ENCODE data around the gene KIF19.

DNA sequence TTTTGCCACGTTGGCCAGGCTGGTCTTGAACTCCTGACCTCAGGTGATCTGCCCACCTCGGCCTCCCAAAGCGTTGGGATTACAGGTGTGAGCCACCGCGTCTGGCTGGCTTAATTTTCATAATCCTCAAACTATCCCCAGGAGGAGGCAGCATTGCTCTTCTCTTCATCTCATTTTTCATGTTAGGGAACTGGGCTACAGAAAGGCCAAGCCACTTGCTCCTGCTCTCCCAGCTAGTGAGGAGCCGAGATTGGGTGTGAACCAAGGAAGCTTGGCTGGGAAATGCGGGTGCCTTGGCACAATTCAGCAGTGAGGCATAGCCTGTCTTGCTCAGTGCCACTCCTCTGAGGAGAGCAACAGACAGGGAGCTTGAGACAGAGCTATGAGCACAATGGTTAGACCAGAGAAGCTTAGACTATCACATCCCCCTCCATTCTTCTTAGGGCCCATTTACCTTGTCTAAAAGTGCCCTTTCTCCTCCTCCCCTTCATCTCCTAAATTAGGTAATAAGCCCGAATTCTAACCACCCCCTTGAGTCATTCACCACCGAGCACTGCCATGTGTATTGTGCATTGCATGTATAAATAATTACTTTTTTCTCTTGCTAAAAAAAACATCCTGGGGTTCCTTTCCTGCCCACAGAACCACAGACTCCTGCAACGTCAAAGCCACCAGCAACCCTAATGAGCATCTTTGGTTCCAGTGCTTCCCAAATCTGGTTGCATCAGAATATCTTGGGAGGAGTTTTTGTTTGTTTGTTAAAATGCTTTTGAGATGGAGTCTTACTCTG is 20.0 kb upstream of the KIF19 start:
- TF ChIP-seq, protein P1, sequence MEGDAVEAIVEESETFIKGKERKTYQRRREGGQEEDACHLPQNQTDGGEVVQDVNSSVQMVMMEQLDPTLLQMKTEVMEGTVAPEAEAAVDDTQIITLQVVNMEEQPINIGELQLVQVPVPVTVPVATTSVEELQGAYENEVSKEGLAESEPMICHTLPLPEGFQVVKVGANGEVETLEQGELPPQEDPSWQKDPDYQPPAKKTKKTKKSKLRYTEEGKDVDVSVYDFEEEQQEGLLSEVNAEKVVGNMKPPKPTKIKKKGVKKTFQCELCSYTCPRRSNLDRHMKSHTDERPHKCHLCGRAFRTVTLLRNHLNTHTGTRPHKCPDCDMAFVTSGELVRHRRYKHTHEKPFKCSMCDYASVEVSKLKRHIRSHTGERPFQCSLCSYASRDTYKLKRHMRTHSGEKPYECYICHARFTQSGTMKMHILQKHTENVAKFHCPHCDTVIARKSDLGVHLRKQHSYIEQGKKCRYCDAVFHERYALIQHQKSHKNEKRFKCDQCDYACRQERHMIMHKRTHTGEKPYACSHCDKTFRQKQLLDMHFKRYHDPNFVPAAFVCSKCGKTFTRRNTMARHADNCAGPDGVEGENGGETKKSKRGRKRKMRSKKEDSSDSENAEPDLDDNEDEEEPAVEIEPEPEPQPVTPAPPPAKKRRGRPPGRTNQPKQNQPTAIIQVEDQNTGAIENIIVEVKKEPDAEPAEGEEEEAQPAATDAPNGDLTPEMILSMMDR (IDR thresholded peaks at IDR 0.05; ENCODE audit: low read depth, low read length): no peak
- TF ChIP-seq POLR2A (IDR thresholded peaks at IDR 0.05; ENCODE audit: extremely low read depth, insufficient read length) (no peak), MYC (IDR thresholded peaks at IDR 0.05; ENCODE audit: low read depth, low read length) (no peak)
- TF ChIP-seq, protein P2, sequence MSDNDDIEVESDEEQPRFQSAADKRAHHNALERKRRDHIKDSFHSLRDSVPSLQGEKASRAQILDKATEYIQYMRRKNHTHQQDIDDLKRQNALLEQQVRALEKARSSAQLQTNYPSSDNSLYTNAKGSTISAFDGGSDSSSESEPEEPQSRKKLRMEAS (IDR thresholded peaks at IDR 0.05; ENCODE audit: low read depth, low read length): no peak
